ENCODE data around the gene CD247.

Gene CD247

DNA sequence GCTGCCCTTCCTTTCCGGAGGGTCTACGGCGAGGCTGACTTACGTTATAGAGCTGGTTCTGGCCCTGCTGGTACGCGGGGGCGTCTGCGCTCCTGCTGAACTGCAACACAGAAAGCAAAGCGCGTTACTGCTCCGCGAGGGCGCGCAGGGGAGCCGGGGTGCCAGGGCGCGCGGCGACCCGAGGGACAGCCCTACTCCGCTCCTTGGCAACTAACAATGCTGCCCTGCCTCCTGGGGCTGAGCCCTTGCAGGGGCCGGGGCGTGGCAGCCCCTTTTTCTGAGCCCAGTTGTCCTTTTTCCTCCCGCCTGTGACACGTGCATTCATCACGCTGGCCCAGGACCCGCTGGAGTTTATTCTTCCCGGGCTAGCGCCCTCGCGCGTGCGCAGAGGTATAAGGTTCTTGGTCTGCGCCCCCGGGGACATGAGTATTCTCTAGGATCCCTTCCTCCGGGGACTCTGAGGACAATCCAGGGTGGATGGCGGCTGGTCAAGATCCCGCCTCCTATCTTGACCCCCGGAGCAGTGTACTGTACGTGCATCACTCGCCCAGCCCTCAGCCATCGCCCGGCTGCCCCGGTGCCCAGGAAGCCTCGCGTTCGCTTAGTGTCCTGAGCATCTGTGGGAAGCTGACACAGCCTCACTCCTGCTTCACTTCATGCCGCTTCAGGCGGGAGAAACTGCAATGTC is 78.9 kb downstream of the CD247 start:
- no peak for DNase-seq (ENCODE audit: low read depth)

DNA sequence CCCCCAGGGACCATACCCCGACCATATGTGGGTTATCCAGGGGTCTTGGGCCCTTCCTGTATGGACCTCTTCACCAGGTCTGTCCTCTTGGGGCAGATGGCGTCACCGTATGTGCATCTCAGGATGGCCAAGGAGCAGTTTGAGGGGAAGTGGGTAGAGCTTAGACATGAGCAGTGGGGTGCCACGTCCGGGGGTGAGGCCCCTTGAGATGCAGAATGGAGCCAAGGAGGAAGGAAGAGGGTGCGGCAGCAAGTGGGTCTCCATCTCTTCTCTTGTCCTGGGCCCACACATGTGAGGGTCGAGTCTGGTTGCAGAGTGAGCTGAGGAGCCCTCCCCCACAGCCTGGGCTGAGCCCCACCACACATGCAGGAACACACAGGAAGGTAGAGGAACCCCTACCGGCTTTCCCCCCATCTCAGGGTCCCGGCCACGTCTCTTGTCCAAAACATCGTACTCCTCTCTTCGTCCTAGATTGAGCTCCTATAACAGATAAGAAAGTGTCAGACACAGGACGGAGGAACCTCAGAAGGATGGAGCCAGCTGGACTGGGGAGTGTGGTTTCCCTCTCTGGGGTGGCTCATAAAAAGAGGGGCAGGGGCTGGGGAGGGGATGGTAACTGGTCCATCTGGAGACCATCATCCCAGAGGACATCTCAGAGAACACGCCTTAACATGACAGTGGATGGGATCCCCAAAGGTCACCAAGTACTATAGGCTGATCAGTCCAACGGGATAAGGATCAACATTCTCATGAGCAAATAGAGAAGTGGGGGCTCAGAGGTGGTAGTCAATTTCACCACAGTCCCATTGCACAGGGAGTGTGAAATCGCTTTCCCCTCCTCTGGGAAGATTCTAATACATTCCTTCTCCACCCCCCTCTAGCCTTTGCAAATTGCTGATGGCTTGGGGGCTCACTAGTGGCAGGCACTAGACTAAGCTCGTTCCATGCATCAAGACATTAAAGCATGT is 79.9 kb downstream of the CD247 start:
- no peak for DNase-seq (ENCODE audit: low read depth)

DNA sequence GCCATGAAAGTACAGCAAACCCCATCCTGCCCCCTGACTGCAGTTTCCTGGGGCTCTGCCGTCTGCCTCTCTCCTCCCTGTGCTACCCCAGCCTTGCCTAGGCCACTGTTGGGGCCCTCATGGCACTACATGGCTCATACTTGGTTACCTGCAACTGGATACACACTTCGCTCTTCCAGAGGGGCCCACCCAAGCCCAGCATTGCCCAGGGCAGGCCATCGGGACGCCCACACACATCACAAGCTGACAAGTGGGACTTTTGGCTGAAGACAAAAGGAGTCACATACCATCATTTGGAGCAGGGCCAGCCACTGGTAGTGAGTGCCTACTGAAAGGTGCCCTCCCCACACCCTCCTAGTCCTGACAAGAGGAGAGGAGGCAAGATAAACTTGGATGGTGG is 82.8 kb downstream of the CD247 start:
- DNase-seq (ENCODE audit: low read depth): no peak

GRCh38 chr1:167434306-167434705 is 84.0 kb downstream of the CD247 start:
- no peak for DNase-seq (ENCODE audit: low read depth)

DNA sequence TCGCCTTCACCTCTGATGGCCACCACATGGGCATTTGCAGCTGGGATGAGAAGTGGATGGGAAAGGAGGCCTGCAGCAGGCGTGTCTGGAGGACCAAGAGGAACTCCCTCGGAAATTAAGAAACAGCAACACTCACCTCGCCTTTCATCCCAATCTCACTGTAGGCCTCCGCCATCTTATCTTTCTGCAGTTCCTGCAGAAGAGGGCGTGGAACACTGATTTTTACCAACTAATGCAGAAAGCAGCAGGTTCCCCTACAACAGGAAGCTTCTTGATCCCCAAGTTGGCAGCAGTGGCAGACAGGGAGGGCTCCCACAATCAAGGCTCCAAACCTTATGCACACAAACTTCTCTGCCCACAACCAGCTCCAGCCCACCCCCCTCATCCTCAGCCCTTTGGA is 84.4 kb downstream of the CD247 start:
- DNase-seq (ENCODE audit: low read depth): no peak

GRCh38 chr1:167432780-167433179 is 85.5 kb downstream of the CD247 start:
- no peak for DNase-seq (ENCODE audit: low read depth)

DNA sequence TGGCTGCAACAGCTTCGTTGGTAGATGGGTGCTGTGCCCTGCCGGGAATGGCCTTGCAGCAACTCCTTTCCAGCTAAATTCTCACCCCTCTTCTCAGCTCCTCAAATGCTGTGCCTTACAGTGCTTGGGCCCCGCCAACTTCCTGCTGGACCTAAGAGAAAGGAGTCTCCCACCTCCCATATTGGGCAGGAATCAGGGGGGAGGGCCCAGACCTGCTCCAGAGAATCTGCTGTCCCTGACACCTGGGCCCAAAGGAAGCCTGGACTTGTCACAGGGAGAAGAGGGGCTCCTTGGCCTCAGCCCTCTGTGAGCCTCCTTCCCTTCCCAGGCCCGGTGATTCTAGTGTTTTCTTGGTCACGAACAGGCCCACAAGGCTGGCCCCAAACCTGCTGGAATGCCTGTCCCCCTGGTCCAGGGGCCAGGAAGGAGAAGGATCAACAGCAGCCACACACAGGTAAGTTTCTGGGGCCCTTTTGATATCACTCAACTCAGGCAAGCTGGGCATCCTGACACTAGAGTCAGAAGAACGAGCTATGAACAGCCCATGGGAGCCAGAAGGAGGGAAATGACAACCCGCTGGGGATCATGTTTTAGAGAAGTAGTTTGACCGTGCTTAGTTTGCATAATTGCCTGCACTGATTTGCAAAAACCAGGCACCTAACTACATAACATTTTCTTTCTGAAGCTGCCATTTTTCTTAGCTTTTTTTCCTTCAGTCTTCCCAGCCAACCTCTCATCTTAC is 86.2 kb downstream of the CD247 start:
- DNase-seq (ENCODE audit: low read depth): no peak

- no peak for DNase-seq (ENCODE audit: low read depth)
Observed at GRCh38 chr1:167431261-167431908, 86.9 kb downstream of the CD247 start.

GRCh38 chr1:167430849-167431242 is 87.5 kb downstream of the CD247 start:
- DNase-seq (ENCODE audit: low read depth): no peak

DNA sequence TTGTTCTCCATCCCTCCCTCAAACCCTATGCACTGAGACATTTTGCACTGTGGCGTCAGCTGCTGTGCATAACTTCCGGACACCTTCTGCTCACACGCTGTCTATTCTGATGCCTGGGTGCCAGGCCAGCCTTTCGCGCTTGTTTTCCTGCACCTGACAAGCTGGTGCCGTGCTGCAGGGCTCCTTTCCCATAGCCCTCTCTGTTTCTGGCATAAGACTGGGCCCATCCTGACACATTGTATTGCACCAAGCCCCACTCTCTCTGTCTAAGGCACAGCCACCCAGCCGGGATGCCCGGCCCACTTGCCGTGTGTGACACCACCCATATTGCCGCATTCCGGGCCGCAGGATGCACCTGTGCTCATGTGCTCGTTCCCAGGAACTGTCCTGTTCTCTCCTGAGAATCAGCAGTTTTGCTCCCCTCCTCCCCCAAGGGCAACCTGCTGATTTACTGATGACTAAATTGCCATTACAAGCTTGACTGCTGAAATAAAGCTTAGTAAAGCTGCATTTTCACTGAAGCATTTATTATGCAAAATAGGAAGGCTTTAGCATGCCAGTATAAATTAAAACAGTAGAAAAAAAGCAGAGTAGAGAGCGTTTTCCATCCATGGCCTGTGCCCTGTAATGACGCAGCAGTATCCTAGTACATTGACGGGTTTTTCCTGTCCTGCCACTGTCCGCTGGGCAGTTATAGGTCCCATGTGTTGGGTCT is 88.0 kb downstream of the CD247 start:
- no peak for DNase-seq (ENCODE audit: low read depth)

DNA sequence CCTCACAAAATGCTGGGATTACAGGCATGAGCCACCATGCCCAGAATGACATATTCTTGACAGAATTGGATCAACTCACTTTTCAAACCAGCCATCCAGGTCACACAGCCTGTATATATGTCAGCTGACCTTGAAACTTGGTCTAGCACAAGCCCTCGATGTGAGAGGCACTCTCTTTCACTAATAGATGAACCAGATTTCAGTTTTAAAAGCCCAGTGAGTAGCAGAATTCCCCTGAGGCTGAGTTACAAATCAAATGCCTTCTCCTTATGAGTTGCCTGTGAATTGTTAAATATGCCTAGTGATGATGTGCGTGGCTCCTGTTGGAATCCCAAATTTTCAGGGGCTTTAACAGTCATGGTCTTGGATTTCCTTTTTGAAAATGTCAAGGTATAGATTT is 88.7 kb downstream of the CD247 start:
- DNase-seq (ENCODE audit: low read depth): no peak

DNA sequence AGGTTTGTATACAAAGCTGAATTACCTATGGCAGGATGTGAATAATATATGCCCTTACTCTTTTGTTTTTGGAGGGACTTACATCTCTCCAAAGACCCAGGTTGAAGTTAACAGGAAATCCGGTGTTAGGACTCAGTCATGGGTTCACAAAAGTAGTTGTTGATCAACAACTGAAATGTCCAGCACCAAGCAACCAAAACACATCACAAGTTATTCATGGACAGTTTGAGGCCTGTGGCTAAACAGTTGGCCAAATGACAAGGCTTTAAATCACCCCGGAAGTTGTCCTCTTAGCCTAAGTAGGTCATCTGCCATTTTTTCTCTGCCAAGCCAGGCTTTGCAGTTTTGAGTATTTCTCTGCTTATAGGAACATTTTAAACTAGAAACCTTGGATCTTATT is 89.9 kb downstream of the CD247 start:
- DNase-seq (ENCODE audit: low read depth): no peak

DNA sequence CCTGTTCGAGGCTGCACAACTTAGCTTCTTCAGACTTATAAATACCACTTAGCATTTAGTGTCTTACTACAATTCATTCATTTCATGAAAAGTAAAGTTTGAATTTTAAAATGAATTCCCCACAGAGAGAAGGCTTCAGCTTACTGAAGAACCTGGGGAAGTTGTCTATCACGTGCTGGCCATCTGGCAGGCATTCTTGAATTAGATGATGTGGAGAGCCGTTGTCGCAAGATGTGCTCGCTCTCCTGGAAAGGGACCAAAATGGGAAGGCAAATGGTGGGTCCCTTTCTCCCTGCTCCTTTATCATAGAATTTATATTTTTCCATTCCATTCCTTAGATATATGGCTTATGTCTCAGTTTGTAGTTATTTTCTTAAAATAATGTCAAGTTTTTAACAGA is 90.5 kb downstream of the CD247 start:
- no peak for DNase-seq (ENCODE audit: low read depth)

DNA sequence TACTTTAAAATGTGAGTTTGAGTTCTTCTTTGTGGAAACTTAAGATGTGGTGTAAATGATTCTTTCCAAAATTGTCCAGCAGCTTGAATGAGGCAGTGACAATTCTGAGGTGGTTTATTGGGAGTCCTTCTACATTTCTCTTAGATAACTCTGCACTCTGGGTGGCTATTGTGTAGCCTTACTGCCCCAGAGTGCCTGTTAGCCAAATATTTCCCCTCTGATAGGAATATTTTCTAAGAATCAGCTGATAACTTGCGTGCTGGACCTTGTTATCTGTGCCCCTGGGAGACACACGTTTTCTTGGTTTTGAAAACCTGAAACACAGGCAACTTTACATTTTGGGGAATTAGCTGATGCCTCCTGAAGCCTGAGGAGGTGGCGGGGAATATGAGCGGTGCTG is 91.6 kb downstream of the CD247 start:
- no peak for DNase-seq (ENCODE audit: low read depth)

DNA sequence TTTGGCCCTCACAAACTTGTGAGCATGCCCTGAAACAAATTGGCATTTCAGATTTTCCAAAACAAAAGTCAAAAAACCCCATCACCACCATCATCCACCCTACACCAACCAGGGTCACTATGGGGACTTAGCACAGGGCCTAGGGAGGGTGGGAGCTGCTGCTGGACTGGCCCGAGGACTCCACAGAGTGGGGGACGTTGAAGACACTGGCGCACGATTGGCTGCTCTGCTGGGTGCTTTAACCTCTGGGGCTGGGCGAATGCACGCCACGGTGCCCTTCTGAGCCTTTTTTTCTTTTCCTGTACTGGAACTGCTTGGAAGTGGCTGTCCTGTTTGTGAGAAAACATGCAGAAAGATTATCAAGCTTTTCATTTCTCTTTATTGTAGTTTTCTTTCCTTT is 92.8 kb downstream of the CD247 start:
- no peak for DNase-seq (ENCODE audit: low read depth)

- no peak for DNase-seq (ENCODE audit: low read depth)
Observed at GRCh38 chr1:167423684-167424619, 94.4 kb downstream of the CD247 start.

DNA sequence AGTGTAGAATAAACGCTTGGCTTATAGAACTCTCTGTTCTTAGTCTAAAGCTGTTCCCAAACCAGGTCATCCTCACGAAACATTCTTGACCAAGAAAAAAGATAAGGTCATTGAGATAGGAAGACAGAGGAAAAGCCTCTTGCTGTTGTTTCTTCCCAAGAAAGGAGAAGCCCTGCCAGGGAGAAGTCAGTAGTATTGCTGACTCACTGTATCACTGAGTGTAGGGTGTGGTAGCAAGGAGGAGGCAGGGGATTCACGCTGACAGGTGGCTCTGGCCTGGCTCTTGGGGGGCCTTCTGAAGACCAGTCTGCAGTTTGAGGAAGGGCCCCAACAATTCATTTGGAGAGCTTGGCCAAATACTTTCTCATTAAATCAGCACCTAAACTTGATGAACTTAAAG is 97.8 kb downstream of the CD247 start:
- DNase-seq (ENCODE audit: low read depth): no peak

DNA sequence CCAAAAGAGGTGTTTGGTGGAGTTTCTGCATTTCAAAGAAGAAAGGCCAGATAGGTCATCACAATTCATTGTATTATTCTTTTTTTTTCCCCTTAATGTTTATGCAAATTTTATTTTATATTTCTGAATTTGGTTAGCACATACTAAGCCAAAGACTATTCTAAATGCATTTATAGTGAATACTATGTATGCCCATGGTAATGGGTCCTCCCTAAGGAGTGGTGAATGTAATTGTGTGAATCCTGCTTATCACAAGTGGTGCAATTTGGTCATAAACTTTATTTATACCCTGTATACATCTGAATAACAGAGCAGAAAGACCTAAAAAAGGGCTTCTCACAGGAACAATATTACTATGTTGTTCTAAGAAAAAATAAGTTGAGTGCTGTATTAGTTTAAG is 99.1 kb downstream of the CD247 start:
- DNase-seq (ENCODE audit: low read depth): no peak

DNA sequence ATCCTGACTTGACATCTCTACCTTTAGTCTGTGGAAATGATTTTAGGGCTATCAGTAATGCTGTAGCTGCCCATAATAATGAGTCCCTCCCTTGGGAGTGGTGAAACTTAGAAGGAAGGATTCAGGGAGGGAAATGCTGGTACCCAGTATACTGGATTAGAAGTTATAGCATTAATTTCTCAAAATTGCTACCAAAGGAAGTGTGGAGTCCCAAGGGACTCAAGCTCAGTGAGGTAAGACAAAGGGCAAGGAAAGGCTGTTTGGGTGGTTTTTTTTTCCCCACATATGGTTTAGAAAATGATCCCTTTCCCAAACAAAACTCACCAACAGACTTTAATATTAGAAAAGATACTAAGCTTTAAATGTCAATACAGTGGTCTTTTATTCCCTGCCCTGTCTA is 99.9 kb downstream of the CD247 start:
- DNase-seq (ENCODE audit: low read depth): no peak

DNA sequence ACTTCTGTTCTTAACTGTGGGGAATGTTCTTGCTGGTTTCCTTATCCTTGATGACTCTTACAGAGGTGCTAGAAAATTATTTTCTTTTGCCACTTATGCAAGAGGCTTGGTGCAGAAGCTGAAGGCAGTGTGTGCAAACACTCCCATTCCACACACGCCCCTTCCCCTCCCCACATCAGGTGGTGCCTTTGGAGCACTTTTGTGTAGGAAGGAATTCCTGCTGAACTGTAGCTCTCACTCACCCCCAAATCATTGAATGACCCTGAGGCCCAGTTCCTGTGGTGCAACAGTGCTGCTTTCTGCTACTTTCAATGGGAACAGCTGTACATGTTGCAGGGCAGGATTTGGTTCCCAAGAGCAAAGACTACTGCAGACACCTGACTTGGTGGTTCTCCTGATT is 101.8 kb downstream of the CD247 start:
- DNase-seq (ENCODE audit: low read depth): no peak

Data from stimulated activated CD8-positive, alpha-beta memory T cell treated with anti-CD3 and anti-CD28 coated beads, Interleukin-15, amount 100 ng/mL, for 1 hour (primary cell).